22Rv1 (cell line): ENCODE measurements around the gene RTCB.
A peak's percentile ranks its signal among the peaks of the same experiment; 100 is the strongest.

ENCODE experiments used
- H3K27ac ChIP-seq: fragments of 450-650 bp; 2 replicates; pipeline ENCODE4 v1.5.1; 2017
- CTCF ChIP-seq: fragments of 450-650 bp; IDR thresholded peaks from 2 replicates; pipeline ENCODE4 v1.5.1; 2017; ENCODE audit warnings: mild to moderate bottlenecking
- ZFX ChIP-seq: fragments of 450-650 bp; IDR thresholded peaks from 2 replicates; pipeline ENCODE4 v1.6.1; 2017; ENCODE audit warnings: antibody characterized with exemption, borderline replicate concordance

Gene RTCB

GRCh38 chr22:32423664-32424063, 11.6 kb upstream of the RTCB start:
- no peak for TF ChIP-seq CTCF
- no peak for TF ChIP-seq ZFX
- no peak overlapping the region for H3K27ac ChIP-seq

GRCh38 chr22:32422062-32422461, 10.0 kb upstream of the RTCB start:
- no peak for TF ChIP-seq ZFX
- TF ChIP-seq CTCF = no peak
- H3K27ac ChIP-seq = no peak overlapping the region

GRCh38 chr22:32421484-32421883, 9.4 kb upstream of the RTCB start:
- no peak overlapping the region for H3K27ac ChIP-seq
- TF ChIP-seq ZFX (no peak), CTCF (no peak)

GRCh38 chr22:32417906-32418305, 5.9 kb upstream of the RTCB start:
- TF ChIP-seq CTCF (no peak), ZFX (no peak)
- H3K27ac ChIP-seq = no peak overlapping the region

- TF ChIP-seq ZFX (no peak), CTCF (no peak)
- no peak overlapping the region for H3K27ac ChIP-seq
Measured at GRCh38 chr22:32416556-32417085, 4.6 kb upstream of the RTCB start.

GRCh38 chr22:32414191-32414590, 2.1 kb upstream of the RTCB start:
- H3K27ac ChIP-seq = no peak overlapping the region
- TF ChIP-seq ZFX (no peak), CTCF (no peak)

- H3K27ac ChIP-seq = no peak overlapping the region
Measured at GRCh38 chr22:32413719-32414118, 1.7 kb upstream of the RTCB start.

More at GRCh38 chr22:32413719-32414118, 1.7 kb upstream of the RTCB start:
- peak; percentile 51 for TF ChIP-seq CTCF
- no peak for TF ChIP-seq ZFX
